ENCODE results near the gene OPA3. TPM values are rescaled to one million over a fixed set of nuclear protein-coding genes. Genes with fewer than 3 reads are reported as not detected.

OPA3 gene
- total RNA-seq, 1 experiment from 2014 or later, result 10.1 TPM

DNA sequence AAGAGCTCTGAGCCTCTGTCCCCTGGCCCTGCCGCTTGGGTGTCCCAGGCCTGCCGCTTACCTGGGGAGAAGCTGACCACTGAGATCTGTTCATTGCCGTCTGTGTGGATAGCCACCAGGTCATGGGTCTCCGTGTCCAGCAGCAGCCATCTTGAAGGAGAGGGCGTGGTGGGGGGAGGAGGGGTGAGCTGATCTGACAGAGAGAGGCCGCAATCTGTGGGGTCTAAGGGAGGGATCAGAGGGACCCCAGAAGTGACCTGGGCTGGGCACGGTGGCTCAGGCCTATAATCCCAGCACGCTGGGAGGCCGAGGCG is 32.1 kb upstream of the OPA3 start:
- DNase-seq (ENCODE audit: low spot score) (peak; percentile 52), ATAC-seq (no peak)
- TF ChIP-seq ZNF138 (CRISPR knock-in tag; conservative IDR thresholded peaks at IDR 0.05), result no peak
- no peak for TF ChIP-seq TEAD4 (CRISPR knock-in tag; IDR thresholded peaks at IDR 0.05)
- TF ChIP-seq, protein P1, sequence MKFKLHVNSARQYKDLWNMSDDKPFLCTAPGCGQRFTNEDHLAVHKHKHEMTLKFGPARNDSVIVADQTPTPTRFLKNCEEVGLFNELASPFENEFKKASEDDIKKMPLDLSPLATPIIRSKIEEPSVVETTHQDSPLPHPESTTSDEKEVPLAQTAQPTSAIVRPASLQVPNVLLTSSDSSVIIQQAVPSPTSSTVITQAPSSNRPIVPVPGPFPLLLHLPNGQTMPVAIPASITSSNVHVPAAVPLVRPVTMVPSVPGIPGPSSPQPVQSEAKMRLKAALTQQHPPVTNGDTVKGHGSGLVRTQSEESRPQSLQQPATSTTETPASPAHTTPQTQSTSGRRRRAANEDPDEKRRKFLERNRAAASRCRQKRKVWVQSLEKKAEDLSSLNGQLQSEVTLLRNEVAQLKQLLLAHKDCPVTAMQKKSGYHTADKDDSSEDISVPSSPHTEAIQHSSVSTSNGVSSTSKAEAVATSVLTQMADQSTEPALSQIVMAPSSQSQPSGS (CRISPR knock-in tag; IDR thresholded peaks at IDR 0.05; ENCODE audit: borderline replicate concordance, low read depth), result no peak
- TF ChIP-seq, protein P2, sequence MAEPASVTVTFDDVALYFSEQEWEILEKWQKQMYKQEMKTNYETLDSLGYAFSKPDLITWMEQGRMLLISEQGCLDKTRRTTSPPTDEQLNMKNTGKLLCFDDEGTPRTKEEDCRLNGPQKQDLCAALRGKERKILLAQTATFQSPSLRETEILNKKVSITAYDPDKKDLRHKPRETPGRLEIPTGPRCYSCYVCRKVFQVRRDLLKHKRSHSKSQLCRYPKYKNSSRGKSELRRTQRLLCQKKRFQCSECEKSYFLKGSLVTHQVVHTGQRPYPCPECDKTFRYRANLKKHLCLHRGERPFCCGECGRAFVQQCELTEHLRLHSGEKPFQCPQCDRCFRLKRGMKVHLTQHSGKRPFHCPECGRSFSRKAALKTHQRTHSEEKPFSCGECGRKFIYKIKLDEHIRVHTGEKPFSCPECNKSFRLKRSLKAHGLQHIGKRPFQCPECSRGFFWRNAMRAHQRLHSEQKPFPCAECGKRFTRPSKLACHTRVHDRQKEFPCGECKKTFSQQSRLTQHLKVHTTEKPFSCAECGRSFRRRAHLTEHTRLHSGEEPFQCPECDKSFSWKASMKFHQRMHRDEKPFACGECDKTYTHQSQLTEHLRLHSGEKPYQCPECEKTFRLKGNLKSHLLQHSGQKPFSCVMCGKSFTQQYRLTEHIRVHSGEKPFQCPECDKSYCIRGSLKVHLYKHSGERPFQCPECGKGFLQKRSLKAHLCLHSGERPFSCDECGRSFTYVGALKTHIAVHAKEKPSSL (CRISPR knock-in tag; conservative IDR thresholded peaks at IDR 0.05), result no peak
- TF ChIP-seq ZBTB21 (CRISPR knock-in tag; IDR thresholded peaks at IDR 0.05; ENCODE audit: borderline replicate concordance), result no peak
- no peak for TF ChIP-seq ZNF232 (CRISPR knock-in tag; IDR thresholded peaks at IDR 0.05)
- no peak for TF ChIP-seq IRF2 (CRISPR knock-in tag; IDR thresholded peaks at IDR 0.05; ENCODE audit: borderline replicate concordance, low read depth)
- no peak for TF ChIP-seq FOXJ3 (CRISPR knock-in tag; IDR thresholded peaks at IDR 0.05; ENCODE audit: borderline replicate concordance)
- TF ChIP-seq, protein P3, sequence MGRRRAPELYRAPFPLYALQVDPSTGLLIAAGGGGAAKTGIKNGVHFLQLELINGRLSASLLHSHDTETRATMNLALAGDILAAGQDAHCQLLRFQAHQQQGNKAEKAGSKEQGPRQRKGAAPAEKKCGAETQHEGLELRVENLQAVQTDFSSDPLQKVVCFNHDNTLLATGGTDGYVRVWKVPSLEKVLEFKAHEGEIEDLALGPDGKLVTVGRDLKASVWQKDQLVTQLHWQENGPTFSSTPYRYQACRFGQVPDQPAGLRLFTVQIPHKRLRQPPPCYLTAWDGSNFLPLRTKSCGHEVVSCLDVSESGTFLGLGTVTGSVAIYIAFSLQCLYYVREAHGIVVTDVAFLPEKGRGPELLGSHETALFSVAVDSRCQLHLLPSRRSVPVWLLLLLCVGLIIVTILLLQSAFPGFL (CRISPR knock-in tag; IDR thresholded peaks at IDR 0.05; ENCODE audit: borderline replicate concordance), result no peak
- TF ChIP-seq SP1 (CRISPR knock-in tag; conservative IDR thresholded peaks at IDR 0.05), result peak; percentile 13; the same call in 1 of the 2 replicates
- TF ChIP-seq EMX1 (CRISPR knock-in tag; IDR thresholded peaks at IDR 0.05), result 0 out of 2 replicates have a peak, but pooled peaks have one; percentile 56
- TF ChIP-seq CREB1 (CRISPR knock-in tag; IDR thresholded peaks at IDR 0.05), result no peak
- TF ChIP-seq NFATC4 (CRISPR knock-in tag; IDR thresholded peaks at IDR 0.05), result no peak
- TF ChIP-seq FOXP1 (CRISPR knock-in tag; IDR thresholded peaks at IDR 0.05; ENCODE audit: borderline replicate concordance), result no peak
- TF ChIP-seq NR3C1 (CRISPR knock-in tag; conservative IDR thresholded peaks at IDR 0.05; ENCODE audit: low read depth), result no peak
- TF ChIP-seq GABPB1 (CRISPR knock-in tag; IDR thresholded peaks at IDR 0.05), result no peak
- POLR2A ChIA-PET, result interaction anchor here (0.6 to 2.1 kb wide), 8 partner anchors 22 to 940 kb away, joined by 3 to 13 read pairs (median 4); partner anchors contain the start of genes EML2, PPP1R13L and QPCTL
- Mint-ChIP-seq H3K36me3 (peaks cover 29% of the 10 kb centered on the region), H3K27ac (peak overlapping the region; percentile 91), H3K27me3 (ENCODE audit: low read depth) (no peaks in the 10 kb centered on the region), H3K4me3 (peak overlapping the region; percentile 86), H3K4me1 (0 out of 2 replicates have a peak, but pooled peaks cover 7% of the 10 kb centered on the region), H3K9me3 (no peaks in the 10 kb centered on the region)
- CTCF ChIA-PET, result interaction anchor here (0.7 to 6.2 kb wide), 15 partner anchors 9 to 177 kb away, joined by 3 to 86 read pairs (median 6); partner anchors contain the start of gene EML2

DNA sequence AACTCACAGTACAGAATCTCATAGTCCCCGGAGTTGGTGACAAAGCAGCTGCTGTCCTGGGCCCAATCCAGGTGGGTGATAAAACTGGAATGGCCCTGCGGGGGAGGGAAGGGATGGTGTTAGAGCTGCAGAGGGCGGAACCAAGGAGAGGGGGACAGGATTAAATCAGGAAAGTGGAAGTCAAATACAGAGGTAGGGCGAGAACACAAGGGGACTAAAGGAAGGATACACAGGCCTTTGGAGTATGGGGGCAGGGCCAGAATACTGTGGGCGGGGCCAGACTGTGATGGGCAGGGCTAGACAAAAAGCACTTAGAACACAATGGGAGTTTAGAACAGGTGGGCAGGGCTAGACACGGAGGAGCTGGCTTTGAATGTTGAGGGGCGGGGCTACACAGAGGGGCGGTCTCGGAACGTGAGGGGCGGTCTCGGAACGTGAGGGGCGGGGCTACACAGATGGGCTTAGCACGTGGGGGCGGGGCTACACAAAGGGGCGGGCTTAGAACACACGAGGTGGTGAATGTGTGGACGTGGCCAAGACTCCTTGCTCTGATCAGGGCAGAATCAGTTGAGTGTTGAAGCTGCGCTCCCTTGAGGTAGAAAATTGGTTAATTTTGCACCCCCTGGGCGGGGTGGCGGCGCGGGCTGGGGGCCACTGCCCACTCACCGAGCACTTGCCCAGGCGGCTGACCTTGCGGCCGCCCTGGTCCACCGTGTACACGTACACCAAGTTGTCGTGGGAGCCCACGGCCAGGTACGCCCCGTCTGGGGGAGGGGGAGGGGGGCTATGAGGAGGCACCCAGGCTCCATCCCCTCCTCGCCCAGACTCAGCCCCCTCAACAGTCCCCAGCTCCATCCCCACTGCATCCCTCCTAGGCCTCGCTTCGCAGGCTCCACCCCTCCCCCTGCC is 31.4 kb upstream of the OPA3 start:
- Mint-ChIP-seq H3K36me3 (peaks cover 29% of the 10 kb centered on the region), H3K4me3 (peak overlapping the region; percentile 86), H3K27ac (peak overlapping the region; percentile 99), H3K9me3 (no peaks in the 10 kb centered on the region), H3K4me1 (0 out of 2 replicates have a peak, but pooled peaks cover 7% of the 10 kb centered on the region), H3K27me3 (ENCODE audit: low read depth) (no peaks in the 10 kb centered on the region)
- CTCF ChIA-PET, result interaction anchor here (0.7 to 6.2 kb wide), 23 partner anchors 8 to 177 kb away, joined by 3 to 86 read pairs (median 4); partner anchors contain the start of genes EML2 and QPCTL
- DNase-seq (ENCODE audit: low spot score), result peak; percentile 99
- POLR2A ChIA-PET, result interaction anchor here (0.7 to 2.1 kb wide), 13 partner anchors 10 to 211 kb away, joined by 3 to 13 read pairs (median 4); partner anchors contain the start of genes EML2, PPP1R13L and QPCTL
- peak; percentile 96 for ATAC-seq
- TF ChIP-seq ZNF138 (CRISPR knock-in tag; conservative IDR thresholded peaks at IDR 0.05), result no peak
- TF ChIP-seq, protein P4, sequence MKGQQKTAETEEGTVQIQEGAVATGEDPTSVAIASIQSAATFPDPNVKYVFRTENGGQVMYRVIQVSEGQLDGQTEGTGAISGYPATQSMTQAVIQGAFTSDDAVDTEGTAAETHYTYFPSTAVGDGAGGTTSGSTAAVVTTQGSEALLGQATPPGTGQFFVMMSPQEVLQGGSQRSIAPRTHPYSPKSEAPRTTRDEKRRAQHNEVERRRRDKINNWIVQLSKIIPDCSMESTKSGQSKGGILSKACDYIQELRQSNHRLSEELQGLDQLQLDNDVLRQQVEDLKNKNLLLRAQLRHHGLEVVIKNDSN (CRISPR knock-in tag; IDR thresholded peaks at IDR 0.05), result peak; percentile 44; the same call in 1 of the 2 replicates
- TF ChIP-seq, protein P5, sequence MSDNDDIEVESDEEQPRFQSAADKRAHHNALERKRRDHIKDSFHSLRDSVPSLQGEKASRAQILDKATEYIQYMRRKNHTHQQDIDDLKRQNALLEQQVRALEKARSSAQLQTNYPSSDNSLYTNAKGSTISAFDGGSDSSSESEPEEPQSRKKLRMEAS (CRISPR knock-in tag; IDR thresholded peaks at IDR 0.05), result peak; percentile 67
- TF ChIP-seq, protein P6, sequence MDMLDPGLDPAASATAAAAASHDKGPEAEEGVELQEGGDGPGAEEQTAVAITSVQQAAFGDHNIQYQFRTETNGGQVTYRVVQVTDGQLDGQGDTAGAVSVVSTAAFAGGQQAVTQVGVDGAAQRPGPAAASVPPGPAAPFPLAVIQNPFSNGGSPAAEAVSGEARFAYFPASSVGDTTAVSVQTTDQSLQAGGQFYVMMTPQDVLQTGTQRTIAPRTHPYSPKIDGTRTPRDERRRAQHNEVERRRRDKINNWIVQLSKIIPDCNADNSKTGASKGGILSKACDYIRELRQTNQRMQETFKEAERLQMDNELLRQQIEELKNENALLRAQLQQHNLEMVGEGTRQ (CRISPR knock-in tag; IDR thresholded peaks at IDR 0.05), result 0 out of 2 replicates have a peak, but pooled peaks have one; percentile 24
- TF ChIP-seq, protein P7, sequence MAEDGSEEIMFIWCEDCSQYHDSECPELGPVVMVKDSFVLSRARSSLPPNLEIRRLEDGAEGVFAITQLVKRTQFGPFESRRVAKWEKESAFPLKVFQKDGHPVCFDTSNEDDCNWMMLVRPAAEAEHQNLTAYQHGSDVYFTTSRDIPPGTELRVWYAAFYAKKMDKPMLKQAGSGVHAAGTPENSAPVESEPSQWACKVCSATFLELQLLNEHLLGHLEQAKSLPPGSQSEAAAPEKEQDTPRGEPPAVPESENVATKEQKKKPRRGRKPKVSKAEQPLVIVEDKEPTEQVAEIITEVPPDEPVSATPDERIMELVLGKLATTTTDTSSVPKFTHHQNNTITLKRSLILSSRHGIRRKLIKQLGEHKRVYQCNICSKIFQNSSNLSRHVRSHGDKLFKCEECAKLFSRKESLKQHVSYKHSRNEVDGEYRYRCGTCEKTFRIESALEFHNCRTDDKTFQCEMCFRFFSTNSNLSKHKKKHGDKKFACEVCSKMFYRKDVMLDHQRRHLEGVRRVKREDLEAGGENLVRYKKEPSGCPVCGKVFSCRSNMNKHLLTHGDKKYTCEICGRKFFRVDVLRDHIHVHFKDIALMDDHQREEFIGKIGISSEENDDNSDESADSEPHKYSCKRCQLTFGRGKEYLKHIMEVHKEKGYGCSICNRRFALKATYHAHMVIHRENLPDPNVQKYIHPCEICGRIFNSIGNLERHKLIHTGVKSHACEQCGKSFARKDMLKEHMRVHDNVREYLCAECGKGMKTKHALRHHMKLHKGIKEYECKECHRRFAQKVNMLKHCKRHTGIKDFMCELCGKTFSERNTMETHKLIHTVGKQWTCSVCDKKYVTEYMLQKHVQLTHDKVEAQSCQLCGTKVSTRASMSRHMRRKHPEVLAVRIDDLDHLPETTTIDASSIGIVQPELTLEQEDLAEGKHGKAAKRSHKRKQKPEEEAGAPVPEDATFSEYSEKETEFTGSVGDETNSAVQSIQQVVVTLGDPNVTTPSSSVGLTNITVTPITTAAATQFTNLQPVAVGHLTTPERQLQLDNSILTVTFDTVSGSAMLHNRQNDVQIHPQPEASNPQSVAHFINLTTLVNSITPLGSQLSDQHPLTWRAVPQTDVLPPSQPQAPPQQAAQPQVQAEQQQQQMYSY (CRISPR knock-in tag; IDR thresholded peaks at IDR 0.05), result peak; percentile 69

All from WTC11 (cell line).